NB4 (cell line): ENCODE measurements around the gene RCL1.

Experiments
- POLR2A ChIP-seq: IDR thresholded peaks from 2 replicates; pipeline ENCODE4 v1.6.1; 2011; ENCODE audit warnings: mild to moderate bottlenecking; ENCODE audit not compliant: insufficient read length; ENCODE audit errors: extremely low read depth
- TF ChIP-seq, protein P1 (sequence below): IDR thresholded peaks from one replicate; pipeline ENCODE4 v1.5.1; 2012; ENCODE audit warnings: low read depth, low read length
- TF ChIP-seq, protein P2 (sequence below): IDR thresholded peaks from 2 replicates; pipeline ENCODE4 v1.6.1; 2011; ENCODE audit warnings: low read depth, low read length

DNA sequence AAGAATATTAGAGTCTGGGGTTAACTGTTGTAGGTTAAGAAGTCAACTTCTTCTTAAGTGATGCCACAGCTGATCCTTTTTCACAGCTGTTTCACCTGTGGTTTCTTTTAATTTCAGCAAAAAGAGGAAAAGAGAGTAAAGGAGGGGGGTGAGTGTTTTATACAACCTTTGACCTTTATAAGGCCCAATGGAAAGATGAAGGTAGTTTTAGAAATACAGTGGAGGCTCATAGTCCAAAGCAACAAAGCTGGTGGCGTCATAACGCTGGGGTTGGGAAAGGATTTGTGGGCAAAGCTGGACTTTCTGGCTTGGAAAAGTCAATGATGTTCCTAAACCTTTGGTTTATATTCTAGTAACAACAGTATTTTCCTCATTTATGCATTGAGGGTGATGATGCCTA is 49.5 kb downstream of the RCL1 start:
- TF ChIP-seq, protein P1, sequence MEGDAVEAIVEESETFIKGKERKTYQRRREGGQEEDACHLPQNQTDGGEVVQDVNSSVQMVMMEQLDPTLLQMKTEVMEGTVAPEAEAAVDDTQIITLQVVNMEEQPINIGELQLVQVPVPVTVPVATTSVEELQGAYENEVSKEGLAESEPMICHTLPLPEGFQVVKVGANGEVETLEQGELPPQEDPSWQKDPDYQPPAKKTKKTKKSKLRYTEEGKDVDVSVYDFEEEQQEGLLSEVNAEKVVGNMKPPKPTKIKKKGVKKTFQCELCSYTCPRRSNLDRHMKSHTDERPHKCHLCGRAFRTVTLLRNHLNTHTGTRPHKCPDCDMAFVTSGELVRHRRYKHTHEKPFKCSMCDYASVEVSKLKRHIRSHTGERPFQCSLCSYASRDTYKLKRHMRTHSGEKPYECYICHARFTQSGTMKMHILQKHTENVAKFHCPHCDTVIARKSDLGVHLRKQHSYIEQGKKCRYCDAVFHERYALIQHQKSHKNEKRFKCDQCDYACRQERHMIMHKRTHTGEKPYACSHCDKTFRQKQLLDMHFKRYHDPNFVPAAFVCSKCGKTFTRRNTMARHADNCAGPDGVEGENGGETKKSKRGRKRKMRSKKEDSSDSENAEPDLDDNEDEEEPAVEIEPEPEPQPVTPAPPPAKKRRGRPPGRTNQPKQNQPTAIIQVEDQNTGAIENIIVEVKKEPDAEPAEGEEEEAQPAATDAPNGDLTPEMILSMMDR = no peak
- TF ChIP-seq, protein P2, sequence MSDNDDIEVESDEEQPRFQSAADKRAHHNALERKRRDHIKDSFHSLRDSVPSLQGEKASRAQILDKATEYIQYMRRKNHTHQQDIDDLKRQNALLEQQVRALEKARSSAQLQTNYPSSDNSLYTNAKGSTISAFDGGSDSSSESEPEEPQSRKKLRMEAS = no peak
- no peak for TF ChIP-seq POLR2A
